Left forelimb (tissue), 1 donor: ENCODE results near the gene SYNGR3.

Experiments
- DNase-seq: peaks from one replicate; pipeline ENCODE4 v3.0.0-alpha.2; 2018; ENCODE audit warnings: low spot score

SYNGR3 gene

DNA sequence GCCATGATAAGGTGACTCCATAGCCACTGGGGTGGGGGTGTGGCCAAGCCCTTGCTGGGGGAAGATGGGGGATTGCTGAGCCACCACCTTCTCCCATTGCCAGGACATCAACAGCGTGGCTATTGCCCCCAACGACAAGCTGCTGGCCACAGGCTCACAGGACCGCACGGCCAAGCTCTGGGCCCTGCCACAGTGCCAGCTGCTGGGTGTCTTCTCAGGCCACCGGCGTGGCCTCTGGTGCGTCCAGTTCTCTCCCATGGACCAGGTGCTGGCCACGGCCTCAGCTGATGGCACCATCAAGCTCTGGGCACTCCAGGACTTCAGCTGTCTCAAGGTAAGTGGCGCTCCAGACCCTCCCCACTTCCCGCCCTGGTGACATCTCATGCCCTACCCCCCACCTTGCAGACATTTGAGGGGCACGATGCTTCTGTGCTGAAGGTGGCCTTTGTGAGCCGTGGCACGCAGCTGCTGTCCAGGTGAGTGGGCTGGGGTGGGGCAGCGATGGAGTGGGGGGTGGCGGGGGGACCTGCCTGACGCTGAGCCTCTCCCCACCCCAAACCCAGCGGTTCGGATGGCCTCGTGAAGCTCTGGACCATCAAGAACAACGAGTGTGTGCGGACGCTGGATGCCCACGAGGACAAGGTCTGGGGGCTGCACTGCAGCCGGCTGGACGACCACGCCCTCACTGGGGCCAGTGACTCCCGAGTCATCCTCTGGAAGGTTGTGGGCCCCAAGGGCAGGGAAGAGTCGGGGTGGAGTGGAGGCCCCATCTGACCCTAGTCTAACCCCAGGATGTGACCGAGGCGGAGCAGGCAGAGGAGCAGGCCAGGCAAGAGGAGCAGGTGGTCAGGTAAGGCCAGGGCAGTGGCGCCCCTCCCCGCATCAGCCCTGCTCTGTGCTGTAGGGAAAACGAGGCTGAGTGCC lies 12.6 kb upstream of the SYNGR3 start:
- no peak for DNase-seq

DNA sequence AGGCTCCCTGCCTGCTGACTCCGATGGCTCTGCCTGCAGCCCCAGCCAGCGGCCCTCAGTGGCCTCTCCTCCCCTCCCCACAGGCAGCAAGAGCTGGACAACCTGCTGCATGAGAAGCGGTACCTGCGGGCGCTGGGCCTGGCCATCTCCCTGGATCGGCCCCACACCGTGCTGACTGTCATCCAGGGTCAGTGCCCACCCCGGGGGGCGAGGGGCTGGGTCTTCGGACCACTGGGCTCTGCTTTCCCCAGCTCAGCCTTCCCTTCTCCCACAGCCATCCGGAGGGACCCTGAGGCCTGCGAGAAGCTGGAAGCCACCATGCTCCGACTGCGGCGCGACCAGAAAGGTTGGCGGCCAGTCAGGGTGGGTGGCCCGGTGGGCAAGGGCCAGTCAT lies 11.9 kb upstream of the SYNGR3 start:
- no peak for DNase-seq

DNA sequence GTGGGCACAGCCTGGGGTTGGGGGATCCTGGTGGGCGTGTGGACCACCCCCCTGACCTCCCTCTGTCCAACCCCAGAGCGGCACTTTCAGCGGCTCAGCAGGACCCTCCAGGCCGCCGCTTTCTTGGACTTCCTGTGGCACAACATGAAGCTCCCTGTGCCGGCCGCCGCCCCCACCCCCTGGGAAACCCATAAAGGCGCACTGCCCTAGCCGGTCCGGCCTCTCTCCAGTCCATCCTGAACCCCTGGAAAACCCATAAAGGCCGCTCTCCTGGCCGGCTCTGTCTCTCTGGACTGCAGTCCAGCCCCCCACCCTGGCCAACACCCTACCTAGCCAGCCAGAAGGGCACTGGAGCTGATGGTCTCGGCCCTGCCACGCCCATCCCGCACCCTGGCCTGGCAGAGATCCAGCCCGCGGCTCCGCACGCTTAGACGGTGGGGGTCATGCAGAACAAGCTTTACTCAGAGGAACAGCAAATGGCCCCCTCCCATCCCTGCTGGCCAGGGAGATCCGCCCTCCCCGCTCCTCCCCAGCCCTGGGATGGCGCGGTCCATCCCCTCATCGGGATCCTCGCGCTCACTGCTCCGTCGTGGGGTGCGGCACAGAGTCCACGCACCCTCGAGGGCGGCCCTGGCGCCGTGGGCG lies 11.2 kb upstream of the SYNGR3 start:
- no peak for DNase-seq

DNA sequence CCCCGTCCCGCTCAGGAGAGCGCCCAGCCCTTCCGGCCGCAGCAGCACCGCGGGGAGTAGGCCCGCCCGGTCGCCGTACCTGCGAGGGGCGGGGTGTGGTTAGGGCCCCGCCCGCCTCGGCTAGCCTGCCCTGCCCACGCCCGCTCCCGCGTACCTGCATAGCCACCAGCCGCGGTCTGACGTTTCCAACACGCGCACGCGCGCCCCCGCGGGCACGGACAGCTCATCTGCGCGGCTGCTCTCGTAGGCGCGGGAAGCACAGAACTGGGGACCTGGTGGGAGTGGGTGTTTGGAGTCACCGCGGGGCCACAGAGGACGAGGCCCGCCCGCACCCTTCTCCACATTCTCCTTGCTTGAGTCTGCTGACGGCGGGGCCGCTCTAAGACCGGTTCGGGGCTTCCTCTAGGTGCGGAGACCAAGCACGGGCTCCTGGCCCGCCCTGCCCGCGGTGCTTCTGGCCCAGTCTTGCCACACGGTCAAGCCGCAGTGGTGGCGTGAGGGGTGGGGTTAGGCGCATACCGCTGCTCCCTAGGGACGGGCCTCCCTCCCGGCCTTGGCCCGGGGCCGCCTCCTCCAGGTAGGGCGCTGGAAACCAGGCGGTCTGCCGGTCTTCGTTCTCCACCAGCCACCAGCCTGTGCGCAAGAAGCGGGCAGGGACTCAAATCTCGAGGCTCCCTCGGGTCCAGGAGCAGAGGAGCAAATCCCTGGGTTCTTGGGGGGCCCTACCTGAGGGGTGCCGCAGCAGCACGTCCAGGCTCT lies 10.3 kb upstream of the SYNGR3 start:
- no peak for DNase-seq

DNA sequence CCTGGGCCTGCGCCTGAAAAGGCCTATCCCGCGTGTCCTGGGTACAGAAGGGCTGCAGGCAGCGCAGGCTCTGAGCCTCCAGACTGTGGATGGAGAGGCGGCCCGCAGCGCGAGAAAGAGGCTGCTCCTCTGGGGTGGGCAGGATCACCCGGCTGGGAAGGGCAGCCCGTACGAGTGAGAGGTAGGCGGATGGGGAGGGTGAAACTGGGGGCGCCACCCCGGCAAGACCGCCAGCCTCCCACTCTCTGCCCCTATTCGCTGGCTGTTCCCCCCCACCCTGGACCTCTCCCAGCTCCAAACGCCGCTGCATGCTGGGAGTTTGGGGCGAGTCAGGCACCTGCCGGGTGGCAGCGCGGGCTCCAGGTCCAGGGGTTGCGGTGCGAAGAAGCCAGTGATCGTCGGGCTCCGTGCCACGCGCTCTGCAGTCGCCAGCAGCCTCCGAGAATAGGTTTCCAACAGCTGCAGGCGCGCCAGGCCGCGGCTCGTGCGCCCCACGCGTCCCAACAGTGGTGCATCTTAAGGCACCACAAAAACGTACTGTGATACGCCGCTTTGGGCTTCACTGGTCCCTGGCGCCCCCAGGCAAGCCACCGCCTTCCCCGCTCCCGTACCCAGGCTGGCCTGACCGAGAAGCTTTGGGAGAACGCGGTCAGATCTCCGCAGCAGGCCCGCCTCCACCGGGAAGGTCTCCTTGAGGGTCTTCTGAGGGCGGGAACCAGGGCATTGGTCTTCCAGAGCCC lies 9.6 kb upstream of the SYNGR3 start:
- no peak for DNase-seq

DNA sequence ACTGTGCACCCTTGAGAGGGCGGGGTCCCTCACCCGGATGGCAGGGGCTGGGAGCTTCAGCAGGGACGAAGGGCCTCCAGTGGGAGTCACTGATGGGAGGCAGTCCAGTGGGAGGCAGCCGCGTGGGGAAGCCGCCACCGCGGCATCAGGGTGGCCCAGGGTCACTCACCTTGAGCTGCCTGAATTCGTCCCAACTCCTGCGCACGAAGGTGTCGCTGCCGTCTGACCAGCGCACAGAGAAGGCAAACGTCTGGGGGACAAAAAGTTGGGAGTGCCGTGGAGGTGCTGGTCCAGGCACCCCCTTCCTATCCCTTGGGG lies 9.0 kb upstream of the SYNGR3 start:
- no peak for DNase-seq

DNA sequence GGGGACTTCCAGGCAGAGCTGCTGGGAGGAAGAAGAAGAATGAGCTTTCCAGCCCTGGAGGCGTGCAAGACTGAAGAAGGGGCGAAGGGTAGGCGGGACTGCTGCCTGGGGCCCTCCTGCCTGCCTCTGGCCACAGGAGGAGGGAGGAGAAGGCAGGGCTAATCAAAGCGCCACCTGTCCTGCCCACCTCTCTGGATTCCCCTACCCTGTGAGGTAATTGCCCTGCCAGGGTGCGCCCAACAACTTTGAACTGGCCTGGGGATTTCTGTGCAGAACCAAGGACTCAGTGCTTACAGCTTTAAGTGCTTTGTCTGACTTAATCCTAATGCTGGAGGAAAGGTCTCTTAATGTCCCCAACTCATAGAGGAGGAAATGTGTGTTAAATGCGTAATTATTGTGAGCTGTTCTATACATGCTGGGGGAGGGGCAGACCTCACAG lies 8.4 kb upstream of the SYNGR3 start, which contains the start of gene NOXO1:
Gene NOXO1 (minus strand): TSS at position 72 of the 439 bp plus-strand sequence. CDS start 290 bp downstream, outside the sequence.
- no peak for DNase-seq

DNA sequence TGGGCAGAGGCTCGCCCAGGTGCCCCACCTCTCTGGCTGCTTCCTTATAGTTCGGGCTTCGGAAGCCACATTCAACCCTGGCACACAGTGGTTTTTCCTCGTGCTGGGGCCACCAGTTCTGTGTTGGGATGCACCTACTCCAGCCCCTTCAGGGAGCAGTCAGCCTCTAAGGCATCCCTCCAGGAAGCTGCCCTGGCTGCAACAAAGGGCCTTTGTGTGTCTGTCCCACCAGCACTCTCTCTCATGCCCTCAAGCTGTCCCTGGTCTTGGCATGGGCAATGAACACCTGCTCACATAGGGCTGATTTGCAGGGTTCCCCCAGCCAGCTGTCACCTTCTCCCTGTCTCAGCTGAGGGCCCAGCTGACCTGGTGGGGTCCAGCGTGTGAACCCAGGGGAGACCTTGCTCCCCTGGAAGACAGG lies 7.7 kb upstream of the SYNGR3 start:
- DNase-seq: no peak

DNA sequence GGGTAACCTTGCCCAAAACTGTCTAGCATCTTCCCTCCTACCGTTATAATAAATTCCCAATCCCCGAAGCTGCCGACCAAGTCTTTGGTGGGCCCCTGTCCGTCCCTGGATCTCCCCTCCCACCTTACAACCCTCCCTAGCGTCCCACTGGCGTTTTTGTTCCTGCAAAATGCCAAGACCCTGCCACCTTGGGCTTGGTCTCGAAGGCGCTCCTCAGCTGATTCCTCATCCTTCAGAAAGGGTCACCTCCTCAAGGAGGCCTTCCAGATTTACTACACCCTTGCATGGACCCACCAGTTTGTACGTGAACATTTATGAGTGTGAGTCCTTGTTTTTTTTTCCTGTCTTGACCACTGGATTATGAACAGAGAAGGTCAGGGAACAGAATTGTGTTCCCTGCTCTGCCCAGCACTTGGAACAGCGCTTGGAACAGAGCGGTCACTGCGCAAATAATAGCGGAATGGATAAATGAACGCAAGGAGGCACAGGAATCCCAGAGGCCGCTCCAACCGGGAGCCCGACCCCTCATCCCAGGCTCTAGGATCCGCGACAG lies 6.7 kb upstream of the SYNGR3 start:
- no peak for DNase-seq

DNA sequence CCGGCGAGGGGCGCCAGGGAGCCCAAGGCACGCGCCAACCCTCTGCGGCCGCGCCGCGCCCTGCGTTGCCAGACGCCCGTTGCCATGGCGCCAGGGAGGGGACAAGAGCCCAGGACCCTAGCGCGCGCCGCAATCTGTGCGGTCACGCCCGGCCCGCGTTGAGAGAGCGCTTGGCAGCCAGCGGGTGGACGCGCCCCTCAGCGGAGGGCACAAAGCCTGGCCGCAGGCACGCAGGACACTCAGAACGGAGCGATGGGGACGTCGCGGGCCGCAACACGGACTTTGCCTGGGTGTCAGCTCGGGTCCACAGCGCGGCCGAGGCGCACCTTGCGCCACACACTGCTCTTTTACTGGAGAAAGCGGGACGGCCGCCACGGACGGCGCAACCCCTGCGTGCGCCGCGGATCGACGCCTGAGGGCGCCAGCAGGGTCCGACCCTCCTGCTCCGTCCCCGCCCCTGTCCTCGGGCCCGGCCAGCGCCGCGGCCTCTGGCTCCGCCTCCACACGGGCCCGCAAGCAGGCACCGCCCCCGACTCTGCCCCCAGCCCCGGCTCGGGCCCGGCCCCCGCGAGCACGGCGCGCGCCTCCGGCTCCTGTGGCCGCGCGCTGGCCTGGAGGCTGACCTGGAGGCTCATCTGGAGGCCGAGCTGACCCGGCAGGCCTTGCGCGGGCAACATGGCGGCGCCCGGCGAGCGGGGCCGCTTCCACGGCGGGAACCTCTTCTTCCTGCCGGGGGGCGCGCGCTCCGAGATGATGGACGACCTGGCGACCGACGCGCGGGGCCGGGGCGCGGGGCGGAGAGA lies 6.0 kb upstream of the SYNGR3 start, which contains the start of gene GFER:
Gene GFER (plus strand): TSS at position 650 of the 803 bp plus-strand sequence. CDS start 26 bp downstream, at position 676.
- DNase-seq: peak; percentile 93

DNA sequence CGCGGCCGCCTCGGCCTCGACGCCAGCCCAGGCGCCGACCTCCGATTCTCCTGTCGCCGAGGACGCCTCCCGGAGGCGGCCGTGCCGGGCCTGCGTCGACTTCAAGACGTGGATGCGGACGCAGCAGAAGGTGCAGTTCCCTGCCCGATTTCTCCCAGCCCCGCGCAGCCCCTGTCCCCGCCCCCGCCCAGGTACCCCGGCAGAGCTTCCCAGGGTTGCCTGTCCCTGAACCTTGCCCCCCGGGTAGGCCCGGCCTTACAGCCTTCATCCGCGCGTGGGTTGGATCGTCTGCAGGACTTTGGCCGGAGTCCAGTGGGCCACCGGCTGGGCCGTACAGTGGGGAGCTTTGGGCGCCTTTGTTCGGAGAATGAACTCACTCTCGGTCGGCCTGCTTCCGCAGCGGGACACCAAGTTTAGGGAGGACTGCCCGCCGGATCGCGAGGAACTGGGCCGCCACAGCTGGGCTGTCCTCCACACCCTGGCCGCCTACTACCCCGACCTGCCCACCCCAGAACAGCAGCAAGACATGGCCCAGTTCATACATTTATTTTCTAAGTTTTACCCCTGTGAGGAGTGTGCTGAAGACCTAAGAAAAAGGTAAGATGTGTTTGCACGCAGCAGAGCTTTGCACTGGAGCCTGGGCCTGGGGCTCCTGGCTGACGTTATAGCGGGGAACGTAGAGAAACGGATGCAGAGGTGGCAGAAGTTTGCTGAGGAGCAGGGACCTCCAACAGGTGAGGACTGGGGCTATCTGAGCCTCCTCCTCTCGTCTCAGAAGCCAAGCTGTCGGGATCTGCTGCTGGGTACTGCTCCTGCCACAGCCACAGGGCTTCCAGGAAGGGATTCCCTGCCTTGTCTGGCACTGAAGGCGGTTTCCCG lies 5.2 kb upstream of the SYNGR3 start:
- no peak for DNase-seq

DNA sequence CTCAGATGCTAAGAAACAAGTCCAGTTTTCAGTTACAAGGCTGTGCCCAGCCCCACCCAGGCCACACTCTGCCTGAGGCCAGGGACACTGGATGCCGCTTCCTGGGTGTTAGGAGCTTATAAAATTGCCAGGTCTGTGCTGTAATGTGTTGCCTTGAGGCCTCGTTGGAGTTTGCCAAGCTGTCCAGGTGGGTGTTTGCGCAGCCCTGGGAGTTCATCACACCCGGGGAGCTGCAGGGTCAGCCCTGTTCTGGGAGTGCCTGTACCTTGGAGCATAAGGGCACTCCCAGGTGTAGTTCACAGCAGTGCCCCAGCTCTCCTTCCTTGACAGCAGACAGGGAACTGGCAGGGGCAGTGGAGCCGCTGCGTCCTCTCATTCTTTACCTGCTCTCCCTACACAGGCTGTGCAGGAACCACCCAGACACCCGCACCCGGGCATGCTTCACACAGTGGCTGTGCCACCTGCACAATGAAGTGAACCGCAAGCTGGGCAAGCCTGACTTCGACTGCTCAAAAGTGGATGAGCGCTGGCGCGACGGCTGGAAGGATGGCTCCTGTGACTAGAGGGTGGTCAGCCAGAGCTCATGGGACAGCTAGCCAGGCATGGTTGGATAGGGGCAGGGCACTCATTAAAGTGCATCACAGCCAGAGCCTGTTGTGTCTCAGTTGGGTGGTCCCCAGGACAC lies 4.2 kb upstream of the SYNGR3 start:
- DNase-seq: no peak

DNA sequence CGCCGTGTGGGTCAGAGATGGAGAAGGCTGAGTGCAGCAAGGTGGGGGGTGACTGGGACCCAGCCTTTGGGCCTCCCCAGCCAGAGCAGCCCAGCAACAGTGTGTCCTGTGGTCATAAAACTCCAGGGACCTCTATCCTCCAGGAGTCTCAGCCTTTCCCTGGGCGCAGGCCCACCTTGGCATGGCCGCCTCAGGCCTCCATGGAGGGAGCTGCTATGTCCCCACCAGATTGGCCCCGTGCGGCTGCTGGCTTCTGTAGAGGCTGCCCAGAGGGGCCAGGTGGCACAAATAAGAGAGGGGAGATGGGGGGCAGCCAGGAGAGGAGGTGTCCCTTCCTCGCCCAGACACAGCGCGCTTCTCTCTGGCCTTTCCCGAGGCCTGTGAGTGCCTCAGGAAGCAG lies 2.6 kb upstream of the SYNGR3 start:
- DNase-seq: no peak

DNA sequence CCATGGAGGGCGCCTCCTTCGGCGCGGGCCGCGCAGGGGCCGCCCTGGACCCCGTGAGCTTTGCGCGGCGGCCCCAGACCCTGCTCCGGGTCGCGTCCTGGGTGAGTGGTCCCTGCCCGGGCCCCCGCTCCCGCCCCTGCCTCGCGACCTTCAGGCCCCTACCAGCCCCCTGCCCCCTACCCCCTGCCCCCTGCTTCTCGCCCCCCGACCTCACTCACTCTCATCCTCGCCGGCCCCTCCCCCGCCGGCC lies 256 bp downstream of the SYNGR3 start:
- DNase-seq: no peak

DNA sequence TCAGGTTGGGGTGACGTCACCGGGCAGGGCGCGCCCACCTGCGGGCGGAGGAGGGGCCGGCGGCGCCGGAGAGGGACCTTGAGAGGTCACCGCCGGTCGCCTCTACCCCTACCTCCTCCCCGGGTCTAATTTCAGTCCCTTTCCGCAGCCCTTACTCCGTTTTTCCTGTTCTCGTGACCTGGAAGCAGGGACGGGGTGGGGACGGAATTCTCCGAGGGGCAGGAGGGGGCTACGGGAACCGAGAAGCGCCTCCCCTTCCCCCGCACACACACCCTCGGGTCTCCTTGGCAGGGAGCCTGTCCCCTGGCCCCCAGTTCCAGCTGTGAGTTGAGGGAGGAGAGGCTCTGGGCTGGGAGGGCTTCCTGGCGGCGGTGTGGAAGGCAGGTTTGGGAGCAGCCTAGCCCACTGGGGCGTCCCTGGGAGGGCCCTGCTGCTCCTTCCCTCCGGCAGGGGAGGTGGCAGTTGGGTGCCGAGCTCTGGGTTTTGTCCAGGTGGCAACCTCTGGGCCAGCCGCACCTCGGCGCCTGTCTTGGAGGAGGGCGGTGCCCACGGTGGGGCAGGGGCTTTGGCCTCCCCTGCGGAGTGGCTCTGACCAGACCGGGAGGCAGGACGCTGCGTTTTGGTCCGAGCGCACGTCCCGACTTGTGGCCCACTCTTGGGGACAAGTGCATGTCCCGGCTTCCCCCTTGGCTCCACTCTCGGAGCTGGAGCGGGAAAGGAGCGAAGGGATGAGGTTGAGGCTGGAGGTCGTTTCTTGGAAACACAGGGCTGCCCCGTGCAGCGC lies 773 bp downstream of the SYNGR3 start:
- DNase-seq: no peak

DNA sequence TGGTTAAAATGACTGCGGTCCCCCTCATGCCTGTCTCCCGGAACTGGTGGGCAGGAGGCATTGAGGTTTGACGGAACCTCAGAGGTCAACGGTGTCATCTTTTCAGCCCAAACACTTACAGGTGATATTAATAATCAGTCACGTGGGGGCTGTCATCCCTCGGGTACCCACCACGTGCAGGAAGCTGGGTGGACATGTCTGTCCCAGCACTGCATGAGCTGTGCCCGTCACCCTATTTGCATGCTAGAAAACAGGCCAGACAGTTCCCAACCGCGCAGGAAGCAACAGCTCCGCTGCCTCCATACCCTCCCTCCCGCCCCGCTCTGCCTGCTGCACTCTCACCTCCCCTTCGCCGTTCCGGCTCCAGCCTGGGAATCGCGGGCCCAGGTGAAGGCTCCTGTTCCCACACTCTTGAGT lies 1.4 kb downstream of the SYNGR3 start:
- DNase-seq: no peak

DNA sequence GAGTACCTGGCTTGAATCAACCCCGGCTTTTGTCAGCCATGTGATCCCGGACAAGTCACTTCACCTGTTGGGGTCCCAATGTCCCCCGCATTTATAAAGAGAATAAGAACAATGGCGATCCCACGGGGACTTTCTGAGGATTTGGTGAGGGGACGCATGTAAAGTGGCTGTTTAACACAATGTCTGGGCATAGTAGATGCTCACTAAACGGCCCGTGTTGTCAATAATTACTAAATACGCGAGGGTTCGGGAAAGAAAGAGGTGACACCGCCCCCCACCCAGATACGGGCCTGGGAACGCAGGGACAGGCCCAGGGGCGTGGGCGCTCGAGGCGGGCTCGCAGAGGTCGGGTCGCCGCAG lies 1.8 kb downstream of the SYNGR3 start:
- no peak for DNase-seq

DNA sequence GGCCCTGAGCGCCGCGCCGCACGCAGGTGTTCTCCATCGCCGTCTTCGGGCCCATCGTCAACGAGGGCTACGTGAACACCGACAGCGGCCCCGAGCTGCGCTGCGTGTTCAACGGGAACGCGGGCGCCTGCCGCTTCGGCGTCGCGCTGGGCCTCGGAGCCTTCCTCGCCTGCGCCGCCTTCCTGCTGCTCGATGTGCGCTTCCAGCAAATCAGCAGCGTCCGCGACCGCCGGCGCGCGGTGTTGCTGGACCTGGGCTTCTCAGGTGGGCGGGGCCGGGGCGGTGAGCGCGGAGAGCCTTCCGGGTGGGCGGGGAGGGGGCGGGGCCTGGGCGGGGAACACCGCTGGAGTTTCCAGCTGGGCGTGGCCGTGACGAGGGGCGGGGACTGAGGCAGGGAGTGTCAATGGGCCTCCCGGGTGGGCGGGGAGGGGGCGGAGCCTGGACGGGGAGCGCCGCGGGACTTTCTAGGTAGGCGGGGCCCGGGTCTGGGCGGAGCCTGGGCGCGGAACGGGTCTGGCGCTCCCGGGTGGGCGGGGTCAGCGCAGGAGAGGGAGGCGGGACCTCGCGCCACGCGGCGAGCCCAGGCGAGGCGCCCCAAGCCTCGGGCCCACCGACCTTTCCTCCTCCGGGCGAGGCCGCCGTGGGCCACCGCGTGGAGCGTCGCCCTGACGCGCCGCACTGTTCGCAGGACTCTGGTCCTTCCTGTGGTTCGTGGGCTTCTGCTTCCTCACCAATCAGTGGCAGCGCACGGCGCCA lies 2.4 kb downstream of the SYNGR3 start:
- DNase-seq: peak; percentile 95
